ENCODE results near the gene PCSK5. TPM values are rescaled to one million over a fixed set of nuclear protein-coding genes. Genes with fewer than 3 reads are reported as not detected.

Gene PCSK5
- total and polyA plus RNA-seq, 4 donors = 5.1 to 47.5 (median 22.0) TPM

- 71 to 80% methylated on average over 6 of the region's 6 CpGs for WGBS, 2 donors
- Histone ChIP-seq H3K4me1 (ENCODE audit: control insufficient read depth in 1 of 2, insufficient read depth in 2 of 2, low read length in 2 of 2) (peaks cover 0 to 2% of the 10 kb centered on the region in 2 donors), H3K36me3 (ENCODE audit: control insufficient read depth in 1 of 2, insufficient read depth in 2 of 2, low read length in 1 of 2) (no peaks in the 10 kb centered on the region), H3K9me3 (ENCODE audit: control insufficient read depth, low read length) (no peaks in the 10 kb centered on the region), H3K27me3 (ENCODE audit: control insufficient read depth in 1 of 2, insufficient read depth in 2 of 2, low read length in 1 of 2) (no peaks in the 10 kb centered on the region), H3K4me3 (ENCODE audit: low read length in 2 of 2) (no peak overlapping the region), H3K27ac (ENCODE audit: low read depth in 1 of 2, low read length in 2 of 2) (no peak overlapping the region)
- DNase-seq (no peak), ATAC-seq (ENCODE audit: low FRiP score) (no peak)
- intact Hi-C loops (cut with DNase I) = no loop called here
These were observed 259.5 kb downstream of the PCSK5 start for GRCh38 chr9:76150013-76150412.

GRCh38 chr9:76151267-76151666, 260.8 kb downstream of the PCSK5 start:
- DNase-seq (no peak), ATAC-seq (ENCODE audit: low FRiP score) (no peak)
- Histone ChIP-seq H3K36me3 (ENCODE audit: control insufficient read depth in 1 of 2, insufficient read depth in 2 of 2, low read length in 1 of 2) (peaks cover 0 to 2% of the 10 kb centered on the region in 2 donors), H3K4me3 (ENCODE audit: low read length in 2 of 2) (no peak overlapping the region), H3K4me1 (ENCODE audit: control insufficient read depth in 1 of 2, insufficient read depth in 2 of 2, low read length in 2 of 2) (peaks cover 0 to 2% of the 10 kb centered on the region in 2 donors), H3K27me3 (ENCODE audit: control insufficient read depth in 1 of 2, insufficient read depth in 2 of 2, low read length in 1 of 2) (no peaks in the 10 kb centered on the region), H3K27ac (ENCODE audit: low read depth in 1 of 2, low read length in 2 of 2) (no peak overlapping the region), H3K9me3 (ENCODE audit: control insufficient read depth, low read length) (no peaks in the 10 kb centered on the region)
- WGBS, 2 donors = 90 to 92% methylated on average over 5 of the region's 5 CpGs
- intact Hi-C loops (cut with DNase I) = no loop called here

- Histone ChIP-seq H3K4me1 (ENCODE audit: control insufficient read depth in 1 of 2, insufficient read depth in 2 of 2, low read length in 2 of 2) (peaks cover 0 to 2% of the 10 kb centered on the region in 2 donors), H3K9me3 (ENCODE audit: control insufficient read depth, low read length) (no peaks in the 10 kb centered on the region), H3K4me3 (ENCODE audit: low read length in 2 of 2) (no peak overlapping the region), H3K27ac (ENCODE audit: low read depth in 1 of 2, low read length in 2 of 2) (no peak overlapping the region), H3K27me3 (ENCODE audit: control insufficient read depth in 1 of 2, insufficient read depth in 2 of 2, low read length in 1 of 2) (no peaks in the 10 kb centered on the region), H3K36me3 (ENCODE audit: control insufficient read depth in 1 of 2, insufficient read depth in 2 of 2, low read length in 1 of 2) (peaks cover 0 to 5% of the 10 kb centered on the region in 2 donors)
- WGBS, 2 donors = 90 to 91% methylated on average over 6 of the region's 6 CpGs
- no peak for DNase-seq
- intact Hi-C loops (cut with DNase I) = no loop called here
- ATAC-seq (ENCODE audit: low FRiP score) = no peak
These were observed 262.9 kb downstream of the PCSK5 start for GRCh38 chr9:76153339-76153738.

GRCh38 chr9:76153902-76154629, 263.6 kb downstream of the PCSK5 start:
- no peaks in the 10 kb centered on the region for H3K27me3 ChIP-seq (ENCODE audit: control insufficient read depth in 1 of 2, insufficient read depth in 2 of 2, low read length in 1 of 2)
- DNase-seq = no peak
- ATAC-seq (ENCODE audit: low FRiP score) = no peak
- peaks cover 0 to 2% of the 10 kb centered on the region in 2 donors for H3K4me1 ChIP-seq (ENCODE audit: control insufficient read depth in 1 of 2, insufficient read depth in 2 of 2, low read length in 2 of 2)
- no peak overlapping the region for H3K27ac ChIP-seq (ENCODE audit: low read depth in 1 of 2, low read length in 2 of 2)
- peaks cover 3 to 9% of the 10 kb centered on the region in 2 donors for H3K36me3 ChIP-seq (ENCODE audit: control insufficient read depth in 1 of 2, insufficient read depth in 2 of 2, low read length in 1 of 2)
- 96 to 97% methylated on average over 8 of the region's 8 CpGs for WGBS, 2 donors
- H3K4me3 ChIP-seq (ENCODE audit: low read length in 2 of 2) = no peak overlapping the region
- no peaks in the 10 kb centered on the region for H3K9me3 ChIP-seq (ENCODE audit: control insufficient read depth, low read length)
- intact Hi-C loops (cut with DNase I) = no loop called here

DNA sequence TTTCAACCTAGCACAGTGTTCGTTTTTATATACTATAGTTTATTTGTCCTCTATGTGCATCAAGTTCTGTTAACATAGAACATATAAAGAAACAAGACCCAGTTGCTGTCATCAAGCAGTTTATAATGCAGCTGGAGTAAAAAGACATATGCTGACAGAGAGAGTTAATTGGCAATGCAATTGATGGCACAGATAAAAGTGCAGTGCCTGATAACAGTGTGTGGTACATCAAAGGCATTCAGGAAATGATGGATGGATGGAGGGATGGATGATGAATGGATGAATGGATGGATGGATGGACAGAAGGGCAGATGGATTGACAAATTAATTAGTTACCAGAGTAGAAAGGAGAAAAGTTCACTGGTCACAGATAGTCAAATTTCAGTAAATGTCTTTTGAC, 264.9 kb downstream of the PCSK5 start:
- 93 to 95% methylated on average over 1 of the region's 1 CpG for WGBS, 2 donors

DNA sequence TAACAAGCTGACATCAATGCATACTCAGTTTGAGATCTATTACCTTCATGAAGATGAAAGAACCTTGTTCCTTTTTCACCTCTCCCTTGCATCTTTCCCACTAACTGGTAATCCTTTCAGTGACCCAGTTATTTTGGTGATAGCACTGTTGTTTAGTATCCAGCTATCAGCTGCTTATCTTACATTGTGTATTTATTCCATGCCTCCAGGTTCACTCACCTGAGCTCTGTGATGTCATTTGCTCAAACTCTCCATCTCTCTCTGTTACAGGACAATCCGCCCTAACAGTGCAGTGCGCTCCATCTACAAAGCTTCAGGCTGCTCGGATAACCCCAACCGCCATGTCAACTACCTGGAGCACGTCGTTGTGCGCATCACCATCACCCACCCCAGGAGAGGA, 268.2 kb downstream of the PCSK5 start:
- ATAC-seq (ENCODE audit: low FRiP score) (no peak), DNase-seq (no peak)
- H3K36me3 ChIP-seq (ENCODE audit: control insufficient read depth in 1 of 2, insufficient read depth in 2 of 2, low read length in 1 of 2) = peaks cover 10% of the 10 kb centered on the region in 2 donors
- intact Hi-C loops (cut with DNase I) = no loop called here
- no peak overlapping the region for H3K4me3 ChIP-seq (ENCODE audit: low read length in 2 of 2)
- WGBS, 2 donors = 98% methylated on average over 7 of the region's 7 CpGs
- no peaks in the 10 kb centered on the region for H3K27me3 ChIP-seq (ENCODE audit: control insufficient read depth in 1 of 2, insufficient read depth in 2 of 2, low read length in 1 of 2)
- peaks cover 0 to 7% of the 10 kb centered on the region in 2 donors for H3K4me1 ChIP-seq (ENCODE audit: control insufficient read depth in 1 of 2, insufficient read depth in 2 of 2, low read length in 2 of 2)
- H3K27ac ChIP-seq (ENCODE audit: low read depth in 1 of 2, low read length in 2 of 2) = no peak overlapping the region
- no peaks in the 10 kb centered on the region for H3K9me3 ChIP-seq (ENCODE audit: control insufficient read depth, low read length)

More for the DNA sequence above, 264.9 kb downstream of the PCSK5 start:
- no peaks in the 10 kb centered on the region for H3K4me1 ChIP-seq (ENCODE audit: control insufficient read depth in 1 of 2, insufficient read depth in 2 of 2, low read length in 2 of 2)
- no peaks in the 10 kb centered on the region for H3K27me3 ChIP-seq (ENCODE audit: control insufficient read depth in 1 of 2, insufficient read depth in 2 of 2, low read length in 1 of 2)
- H3K4me3 ChIP-seq (ENCODE audit: low read length in 2 of 2) = no peak overlapping the region
- H3K27ac ChIP-seq (ENCODE audit: low read depth in 1 of 2, low read length in 2 of 2) = no peak overlapping the region
- H3K9me3 ChIP-seq (ENCODE audit: control insufficient read depth, low read length) = no peaks in the 10 kb centered on the region
- ATAC-seq (ENCODE audit: low FRiP score) = no peak
- DNase-seq = no peak
- H3K36me3 ChIP-seq (ENCODE audit: control insufficient read depth in 1 of 2, insufficient read depth in 2 of 2, low read length in 1 of 2) = peaks cover 10% of the 10 kb centered on the region in 2 donors
- intact Hi-C loops (cut with DNase I) = no loop called here

GRCh38 chr9:76159293-76159926, 268.9 kb downstream of the PCSK5 start:
- Histone ChIP-seq H3K4me1 (ENCODE audit: control insufficient read depth in 1 of 2, insufficient read depth in 2 of 2, low read length in 2 of 2) (peaks cover 0 to 7% of the 10 kb centered on the region in 2 donors), H3K27me3 (ENCODE audit: control insufficient read depth in 1 of 2, insufficient read depth in 2 of 2, low read length in 1 of 2) (no peaks in the 10 kb centered on the region), H3K4me3 (ENCODE audit: low read length in 2 of 2) (no peak overlapping the region), H3K36me3 (ENCODE audit: control insufficient read depth in 1 of 2, insufficient read depth in 2 of 2, low read length in 1 of 2) (peaks cover 10% of the 10 kb centered on the region in 2 donors), H3K9me3 (ENCODE audit: control insufficient read depth, low read length) (no peaks in the 10 kb centered on the region), H3K27ac (ENCODE audit: low read depth in 1 of 2, low read length in 2 of 2) (no peak overlapping the region)
- no peak for ATAC-seq (ENCODE audit: low FRiP score)
- WGBS, 2 donors = 90 to 95% methylated on average over 11 of the region's 11 CpGs
- no peak for DNase-seq
- intact Hi-C loops (cut with DNase I) = no loop called here

GRCh38 chr9:76161106-76161505, 270.6 kb downstream of the PCSK5 start:
- no peaks in the 10 kb centered on the region for H3K27me3 ChIP-seq (ENCODE audit: control insufficient read depth in 1 of 2, insufficient read depth in 2 of 2, low read length in 1 of 2)
- no peaks in the 10 kb centered on the region for H3K9me3 ChIP-seq (ENCODE audit: control insufficient read depth, low read length)
- H3K27ac ChIP-seq (ENCODE audit: low read depth in 1 of 2, low read length in 2 of 2) = peak overlapping the region in 1 of 2 donors; percentile 89
- H3K4me1 ChIP-seq (ENCODE audit: control insufficient read depth in 1 of 2, insufficient read depth in 2 of 2, low read length in 2 of 2) = peaks cover 0 to 7% of the 10 kb centered on the region in 2 donors
- WGBS, 2 donors = 34 to 46% methylated on average over 5 of the region's 5 CpGs
- no peak for DNase-seq
- no peak overlapping the region for H3K4me3 ChIP-seq (ENCODE audit: low read length in 2 of 2)
- H3K36me3 ChIP-seq (ENCODE audit: control insufficient read depth in 1 of 2, insufficient read depth in 2 of 2, low read length in 1 of 2) = peaks cover 8 to 10% of the 10 kb centered on the region in 2 donors
- no peak for ATAC-seq (ENCODE audit: low FRiP score)
- intact Hi-C loops (cut with DNase I) = loop anchor here in 1 of 2 donors (5.0 kb wide), 1 partner anchor 269 kb away; the partner anchor contains the start of gene PCSK5
